Esophagus squamous epithelium (tissue), 4 donors: ENCODE results near the gene KANK4.

Experiments used
- CTCF ChIP-seq, 6 experiments: fragments of 450-650 bp in 4 of 6; fragments of 200-600 bp in 2 of 6; sonication (generic) in 2 of 6; IDR thresholded peaks; one replicate each; pipeline ENCODE4 v1.5.1; 2016 to 2019; ENCODE audit warnings: antibody characterized with exemption in 6 of 6, mild to moderate bottlenecking in 4 of 6, moderate library complexity in 4 of 6
- POLR2A ChIP-seq, 4 donors: fragments of 450-650 bp; IDR thresholded peaks; one replicate each; pipeline ENCODE4 v1.6.1; 2017; ENCODE audit warnings: antibody characterized with exemption in 4 of 4, mild to moderate bottlenecking in 4 of 4, moderate library complexity in 3 of 4

- no peak for TF ChIP-seq POLR2A (IDR thresholded peaks at IDR 0.05)
- no peak for TF ChIP-seq CTCF (IDR thresholded peaks at IDR 0.05)
Observed at GRCh38 chr1:62208970-62209369, 110.3 kb downstream of the KANK4 start.
